ENCODE results near the gene SLC4A2.
A peak's percentile ranks its signal among the peaks of the same experiment; 100 is the strongest.

Gene SLC4A2

GRCh38 chr7:151091431-151091830 lies 32.0 kb downstream of the SLC4A2 start:
- no peak for DNase-seq (ENCODE audit: low spot score)

GRCh38 chr7:151091988-151092387 lies 32.6 kb downstream of the SLC4A2 start:
- no peak for DNase-seq (ENCODE audit: low spot score)

DNA sequence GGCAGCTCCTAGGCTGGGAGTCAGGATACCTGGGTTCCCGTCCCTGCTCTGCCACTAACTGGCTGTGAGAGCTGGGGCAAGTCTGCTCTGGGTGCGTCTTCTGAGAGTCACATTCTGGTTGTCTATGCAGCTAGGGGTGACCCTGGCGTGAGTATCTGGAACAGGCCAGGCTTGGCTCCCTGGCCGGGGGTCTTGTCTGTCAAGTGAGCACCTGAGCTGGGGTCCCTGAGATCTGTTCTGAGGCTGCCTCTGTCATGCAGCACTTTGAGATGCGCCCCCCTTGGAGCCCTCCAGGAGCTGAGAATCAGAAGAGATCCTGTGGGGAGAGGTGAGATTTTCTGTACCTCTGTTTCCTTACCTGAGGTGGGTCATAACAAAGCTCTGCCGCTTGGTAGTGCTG lies 34.4 kb downstream of the SLC4A2 start:
- DNase-seq (ENCODE audit: low spot score), result no peak

DNA sequence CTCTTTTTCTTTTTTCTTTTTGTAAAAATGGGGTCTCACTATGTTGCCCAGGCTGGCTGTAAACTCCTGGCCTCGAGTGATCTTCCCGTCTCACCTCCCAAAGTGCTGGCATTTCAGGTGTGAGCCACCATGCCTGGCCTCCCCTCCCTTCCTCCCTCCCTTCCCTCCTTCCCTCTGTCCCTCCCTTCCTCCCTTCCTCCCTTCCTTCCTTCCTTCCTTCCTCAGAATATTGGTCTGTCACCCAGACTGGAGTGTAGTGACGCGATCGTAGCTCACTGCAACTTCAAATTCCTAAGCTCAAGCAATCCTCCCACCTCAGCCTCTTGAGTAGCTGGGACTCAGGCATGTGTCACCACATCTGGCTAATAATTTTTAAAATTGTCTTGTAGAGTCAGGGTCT lies 35.3 kb downstream of the SLC4A2 start:
- no peak for DNase-seq (ENCODE audit: low spot score)

DNA sequence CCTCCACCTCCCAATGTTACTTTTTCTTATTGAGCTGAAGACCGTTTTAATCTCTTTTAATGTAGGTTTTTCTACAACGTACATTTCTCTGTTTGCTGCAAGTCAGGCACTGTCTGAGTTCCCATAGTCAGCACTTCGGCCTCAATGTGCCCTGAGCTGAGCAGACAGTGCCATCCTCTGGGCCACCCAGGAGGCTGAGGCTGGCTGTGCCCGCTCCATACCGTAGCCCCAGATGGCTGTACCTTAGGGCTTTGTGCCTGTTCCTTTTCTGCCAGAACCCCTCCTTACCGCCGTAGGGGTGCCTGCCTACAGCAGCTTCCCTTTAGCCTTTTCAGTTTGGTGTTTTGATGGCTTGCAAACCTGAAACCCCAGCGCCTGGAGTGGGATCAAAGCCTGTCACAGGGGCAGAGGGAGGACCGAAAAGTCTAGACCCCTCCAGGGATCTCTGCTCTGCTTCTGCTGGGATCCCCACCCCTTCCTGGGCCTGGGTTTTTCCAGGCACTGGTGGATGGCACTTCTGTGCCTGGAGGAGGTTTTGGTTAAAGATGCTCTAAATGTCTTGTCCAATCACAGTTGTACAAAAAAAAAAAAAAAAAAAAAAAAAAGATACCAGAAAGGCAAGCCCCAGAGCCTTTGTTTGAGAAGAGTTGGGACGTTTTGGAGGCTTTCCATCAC lies 35.9 kb downstream of the SLC4A2 start:
- DNase-seq (ENCODE audit: low spot score), result no peak

- DNase-seq (ENCODE audit: low spot score), result no peak
Observed at GRCh38 chr7:151095828-151096475, 36.6 kb downstream of the SLC4A2 start.

DNA sequence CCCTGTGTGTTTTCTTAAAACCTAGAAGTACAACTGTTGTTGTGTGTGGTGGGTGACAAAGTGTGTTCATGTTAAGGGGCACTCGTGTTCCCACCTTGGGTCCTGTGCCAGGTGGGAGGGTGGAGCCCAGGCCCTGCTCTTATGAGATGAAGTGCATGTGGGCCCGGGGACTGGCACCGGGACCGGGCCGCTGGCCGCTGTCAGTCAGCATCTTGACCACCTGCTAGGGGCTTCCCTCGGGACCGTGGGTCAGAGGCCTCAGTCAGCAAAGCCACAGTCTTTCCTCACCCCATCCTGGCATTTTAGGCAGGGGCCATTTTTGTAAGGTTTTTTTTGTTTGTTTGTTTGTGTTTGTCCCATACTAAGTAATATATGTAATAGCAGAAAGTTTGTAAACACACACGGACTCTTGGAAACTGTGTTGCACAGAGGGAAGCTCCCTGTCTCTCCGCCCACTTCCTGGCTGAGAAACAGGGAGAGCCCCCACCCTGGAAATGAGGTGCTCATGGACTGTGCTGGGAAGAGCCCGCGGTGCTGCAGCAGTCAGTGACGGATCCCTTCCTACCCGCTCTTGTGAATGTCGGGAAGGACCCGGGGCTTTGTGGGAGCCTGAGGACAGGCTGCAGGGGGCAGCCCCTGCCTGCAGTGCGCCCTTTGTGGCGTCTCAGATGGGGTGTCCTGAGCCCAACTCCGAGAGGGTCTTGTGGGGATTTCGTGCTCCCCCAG lies 40.3 kb downstream of the SLC4A2 start:
- DNase-seq (ENCODE audit: low spot score), result no peak

DNA sequence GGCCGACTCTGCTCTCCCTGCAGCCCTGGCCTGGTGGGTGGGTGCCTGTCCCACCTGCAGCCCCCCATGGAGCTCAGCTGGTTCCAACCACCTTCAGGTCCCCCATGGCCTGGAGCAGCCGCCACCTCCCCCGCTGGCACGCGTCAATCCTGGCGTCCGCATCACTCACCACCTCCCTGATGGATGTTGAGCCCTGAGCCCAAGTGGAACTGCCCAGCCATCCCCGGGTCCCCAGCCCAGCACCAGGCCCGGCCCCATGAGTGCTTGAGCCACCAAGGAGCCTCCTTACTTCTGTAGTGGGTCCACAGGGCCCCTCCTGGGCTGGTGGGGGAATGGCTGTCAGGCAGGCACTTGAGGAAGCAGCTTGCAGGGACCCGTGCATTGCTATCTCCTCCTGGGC lies 41.5 kb downstream of the SLC4A2 start:
- no peak for DNase-seq (ENCODE audit: low spot score)

DNA sequence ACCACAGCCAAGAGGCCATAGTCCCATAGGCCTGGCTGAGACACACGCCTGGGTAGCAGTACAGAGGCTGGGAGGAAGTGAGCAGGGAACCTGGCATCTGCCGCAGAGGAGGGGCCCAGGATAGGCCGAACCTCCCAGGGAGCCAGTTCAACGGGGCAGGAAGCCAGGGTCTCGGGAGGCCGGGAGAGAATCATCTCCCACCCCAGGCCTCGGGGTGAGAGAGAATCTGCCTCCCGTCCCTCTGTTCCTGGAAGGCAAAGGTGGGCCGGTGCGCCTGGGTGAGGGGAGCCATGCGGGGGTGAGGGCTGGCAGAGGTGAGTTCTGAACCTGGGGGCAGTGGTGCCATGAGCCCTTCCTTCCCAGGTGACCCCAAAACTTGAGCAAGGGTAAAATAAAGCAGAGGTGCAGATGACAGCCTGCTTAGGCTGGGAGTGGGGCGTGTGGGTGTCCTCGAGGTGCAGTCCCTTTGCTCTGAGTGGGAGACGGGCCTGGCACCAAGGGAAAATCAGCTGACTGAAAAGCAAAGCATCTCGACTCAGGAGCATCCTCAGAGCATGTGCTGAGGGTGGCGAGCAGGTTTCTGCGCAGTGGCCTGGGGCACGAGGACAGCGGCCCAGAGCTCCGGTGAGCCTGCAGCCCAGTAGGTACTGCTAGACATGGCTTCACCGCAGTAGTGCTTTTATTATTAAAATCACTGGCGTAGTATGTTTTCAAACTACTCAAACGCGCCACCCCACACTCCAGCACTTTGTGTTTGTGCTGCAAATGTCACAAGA lies 42.4 kb downstream of the SLC4A2 start:
- no peak for DNase-seq (ENCODE audit: low spot score)

GRCh38 chr7:151102991-151103390 lies 43.6 kb downstream of the SLC4A2 start:
- DNase-seq (ENCODE audit: low spot score), result no peak

GRCh38 chr7:151103973-151104372 lies 44.6 kb downstream of the SLC4A2 start:
- DNase-seq (ENCODE audit: low spot score), result no peak

DNA sequence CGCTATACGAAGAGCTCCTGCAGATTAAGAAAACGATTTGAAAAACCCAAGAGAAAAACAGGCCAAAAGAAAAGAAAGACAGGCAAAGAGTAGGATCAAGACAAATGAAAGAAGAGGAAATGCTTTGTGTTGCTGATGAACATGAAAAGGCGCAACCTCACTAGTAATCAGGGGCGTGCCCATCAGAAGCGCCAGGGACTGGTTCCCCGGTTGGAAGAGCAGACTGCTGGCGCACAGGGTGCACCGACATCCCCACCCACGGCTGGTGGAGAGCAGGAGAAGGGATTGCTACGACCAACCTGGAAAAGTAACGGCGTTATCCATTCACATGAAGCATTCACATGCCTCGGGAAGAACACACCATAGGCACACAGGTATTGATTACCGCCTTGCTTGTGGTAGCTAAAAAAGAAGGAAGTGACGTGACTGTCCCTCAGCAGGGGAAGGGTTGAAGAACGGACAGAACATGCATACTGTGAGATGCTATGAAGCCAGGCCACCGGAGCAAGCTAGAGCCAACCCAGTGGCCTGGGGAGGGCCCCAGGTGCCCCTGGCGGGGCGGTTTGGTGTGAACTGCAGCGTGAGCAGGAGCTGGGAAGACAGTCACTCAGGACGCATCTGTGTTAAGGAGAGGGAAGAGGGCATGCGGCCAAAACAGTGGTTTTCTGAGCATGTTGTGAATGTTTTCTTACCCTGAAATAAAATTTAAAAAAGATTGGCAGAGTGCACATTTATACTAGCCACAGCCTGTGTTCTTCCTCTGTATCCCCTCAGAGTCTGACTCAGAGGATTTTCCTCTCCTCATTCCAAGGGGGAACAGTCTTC lies 45.2 kb downstream of the SLC4A2 start:
- no peak for DNase-seq (ENCODE audit: low spot score)

- DNase-seq (ENCODE audit: low spot score), result no peak
Observed at GRCh38 chr7:151107882-151108281, 48.5 kb downstream of the SLC4A2 start.

- no peak for DNase-seq (ENCODE audit: low spot score)
Observed at GRCh38 chr7:151109094-151110048, 50.0 kb downstream of the SLC4A2 start.

DNA sequence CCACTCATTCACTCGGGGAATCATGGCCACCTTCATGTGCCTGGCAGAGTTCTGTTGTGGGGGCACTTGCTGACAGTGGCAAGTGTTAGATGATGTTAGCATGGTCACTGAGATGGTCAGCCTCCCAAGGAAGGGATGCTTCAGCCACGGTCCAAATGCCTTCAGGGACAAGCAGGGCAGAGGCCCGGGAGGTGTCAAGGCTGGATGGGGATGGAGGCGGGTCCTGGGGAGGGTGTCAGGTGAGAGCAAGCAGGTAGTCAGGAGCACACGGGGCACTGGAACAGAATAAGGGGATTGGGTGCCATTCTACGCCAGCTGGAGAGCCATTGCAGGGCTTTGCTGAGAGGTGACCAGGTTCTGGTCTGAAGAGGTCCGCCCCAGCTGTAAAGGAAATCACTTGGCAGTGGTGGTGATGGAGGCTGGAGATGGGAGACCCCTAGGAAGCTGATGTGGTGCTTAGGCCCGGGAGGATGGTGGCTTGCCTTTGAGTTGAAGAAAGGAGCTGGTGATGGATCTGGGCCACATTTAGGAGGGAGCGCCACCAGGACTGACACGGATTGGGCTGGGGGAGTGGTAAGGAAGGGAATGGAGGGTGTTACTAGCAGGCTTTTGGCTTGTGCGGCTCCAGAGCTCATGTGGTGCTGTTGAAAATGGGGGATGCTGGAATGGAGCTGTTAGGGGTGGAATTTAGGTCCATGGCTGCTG lies 51.0 kb downstream of the SLC4A2 start:
- no peak for DNase-seq (ENCODE audit: low spot score)

DNA sequence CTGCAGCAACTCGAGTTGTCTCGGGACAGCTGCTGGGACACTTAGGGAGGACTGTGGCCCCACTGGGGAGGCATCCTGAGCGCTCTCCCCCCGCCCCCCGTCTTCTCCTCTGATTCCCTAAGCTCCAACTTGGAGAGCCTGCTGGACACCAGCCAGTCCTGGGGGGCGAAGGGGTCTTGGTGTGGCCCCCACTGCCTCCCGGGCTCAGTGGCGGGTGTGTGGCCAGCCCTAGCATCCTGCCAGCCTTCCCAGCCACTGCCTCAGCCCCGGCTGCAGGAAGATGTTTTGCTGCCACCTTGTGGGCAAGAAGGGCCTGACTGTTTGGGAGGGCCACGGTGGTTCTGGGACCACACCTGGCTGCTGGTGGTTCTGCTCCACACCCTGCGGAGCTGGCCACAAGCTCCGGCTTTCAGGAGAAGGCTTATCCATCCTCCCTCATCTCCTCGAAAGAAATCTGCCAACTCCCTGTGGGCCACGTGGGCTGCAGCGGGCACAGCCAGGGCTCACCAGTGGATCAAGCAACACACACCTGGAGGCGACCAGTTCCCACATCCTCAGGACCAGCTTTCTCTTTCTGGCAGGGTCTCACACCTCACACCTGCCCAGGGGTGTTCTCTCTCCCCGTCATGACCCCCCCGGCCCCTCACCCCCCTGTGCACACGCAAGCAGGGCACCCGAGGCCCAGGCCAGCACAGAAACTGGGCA lies 51.7 kb downstream of the SLC4A2 start:
- DNase-seq (ENCODE audit: low spot score), result peak; percentile 68

DNA sequence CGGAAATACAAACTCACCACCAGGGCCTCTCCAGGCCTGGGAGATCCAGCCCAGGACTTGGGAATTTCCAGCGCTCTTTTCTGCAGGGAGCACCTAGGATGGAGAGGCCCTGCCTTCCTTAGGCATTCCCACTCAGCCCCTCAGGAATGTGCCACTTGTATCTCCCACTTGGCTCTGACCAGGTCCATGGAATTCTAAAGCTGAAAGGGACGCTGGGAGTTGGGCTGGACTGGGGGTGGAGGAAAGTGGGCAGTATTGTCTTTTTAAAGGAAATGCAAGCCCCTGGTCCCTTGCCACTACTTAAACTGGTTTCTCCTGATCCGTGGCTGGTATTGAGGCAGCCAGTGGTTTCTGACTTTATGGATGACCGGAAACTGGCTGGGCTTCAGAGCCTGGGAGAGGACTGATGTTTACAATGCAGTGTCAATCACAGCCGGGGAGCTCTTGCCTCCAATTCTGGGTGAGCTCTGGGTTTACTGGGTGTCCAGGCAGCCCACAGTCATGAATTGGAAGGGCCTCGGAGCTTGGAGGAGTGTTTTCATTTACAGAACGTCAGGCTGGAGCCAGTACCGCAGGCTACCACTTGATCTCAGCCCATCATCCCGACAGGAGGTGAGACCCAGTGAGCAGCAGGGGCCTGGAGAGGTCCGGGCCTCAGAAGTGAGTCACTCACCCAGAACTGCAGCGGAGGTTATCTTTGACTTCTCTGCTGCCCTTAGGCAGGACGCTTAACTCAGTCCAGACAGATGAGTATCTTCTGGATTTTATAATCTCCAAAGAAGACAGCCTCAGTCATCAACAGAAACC lies 54.2 kb downstream of the SLC4A2 start:
- DNase-seq (ENCODE audit: low spot score), result no peak

Data from SK-N-DZ (cell line).